Fibroblast of skin of right biceps (primary cell): ENCODE data around the gene GART.
"Not testable (repeated sequence)": the region's sequence is repeated elsewhere in the genome, so short reads cannot be mapped to it uniquely, and the experiment has no call there.

ENCODE experiments used
- DNase-seq: peaks from one replicate; pipeline ENCODE4 v3.0.0-alpha.2; 2013

GART gene

DNA sequence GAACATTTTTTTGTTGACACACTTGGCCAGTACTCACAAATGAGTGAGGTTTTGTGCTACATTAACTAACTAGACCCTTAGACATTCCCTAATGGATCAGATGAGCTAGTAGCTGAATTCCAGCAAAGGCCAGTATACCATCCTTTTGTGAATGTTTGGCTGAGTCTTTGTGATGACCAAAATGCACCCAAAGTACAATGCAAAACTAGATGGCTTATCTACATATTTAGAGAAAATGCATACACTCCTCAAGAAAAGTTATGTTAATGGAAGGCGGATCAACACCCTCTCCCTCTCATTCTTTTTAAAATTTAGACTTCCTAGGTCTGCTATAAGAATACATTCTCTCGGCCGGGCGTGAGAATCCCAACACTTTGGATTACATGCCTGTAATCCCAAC is 30.3 kb downstream of the GART start:
- no peak for DNase-seq

GRCh38 chr21:33510826-33511225 is 31.1 kb downstream of the GART start:
- no peak for DNase-seq

DNA sequence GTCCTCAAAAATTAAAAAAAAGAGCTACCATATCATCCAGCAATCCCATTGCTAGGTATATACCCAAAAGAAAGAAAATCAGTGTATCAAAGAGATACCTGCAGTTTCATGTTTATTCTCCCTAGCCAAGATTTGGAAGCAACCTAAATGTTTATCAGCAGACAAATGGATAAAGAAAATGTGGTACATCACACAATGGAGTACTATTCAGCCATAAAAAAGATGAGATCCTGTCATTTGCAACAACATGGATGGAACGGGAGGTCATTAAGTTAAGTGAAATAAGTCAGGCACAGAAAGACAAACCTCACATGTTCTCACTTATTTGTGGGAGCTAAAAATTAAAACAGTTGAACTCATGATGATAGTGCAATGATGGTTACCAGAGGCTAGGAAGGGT is 34.9 kb downstream of the GART start:
- not testable (repeated sequence) for DNase-seq

GRCh38 chr21:33505833-33506232 is 36.1 kb downstream of the GART start:
- DNase-seq = no peak

- DNase-seq = no peak
Observed at GRCh38 chr21:33496345-33496744, 45.6 kb downstream of the GART start.

DNA sequence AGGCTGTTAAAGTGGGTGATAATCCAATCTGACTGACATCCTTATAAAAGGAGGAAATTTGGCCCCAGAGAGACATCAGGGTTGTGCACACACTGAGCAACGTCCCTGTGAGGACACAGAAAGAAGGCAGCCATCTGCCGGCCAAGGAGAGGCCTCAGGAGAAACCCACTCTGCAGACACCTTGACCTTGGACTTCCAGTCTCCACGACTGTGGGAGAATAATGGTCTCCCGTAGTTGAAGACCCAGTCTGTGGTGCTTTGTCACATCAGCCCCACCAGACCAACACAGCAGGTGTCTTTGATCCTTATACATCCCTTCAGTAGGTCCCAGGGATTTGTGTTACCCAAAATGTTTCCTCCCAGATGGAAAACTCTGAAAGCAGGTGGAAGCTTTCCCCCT is 46.2 kb downstream of the GART start:
- DNase-seq = no peak

DNA sequence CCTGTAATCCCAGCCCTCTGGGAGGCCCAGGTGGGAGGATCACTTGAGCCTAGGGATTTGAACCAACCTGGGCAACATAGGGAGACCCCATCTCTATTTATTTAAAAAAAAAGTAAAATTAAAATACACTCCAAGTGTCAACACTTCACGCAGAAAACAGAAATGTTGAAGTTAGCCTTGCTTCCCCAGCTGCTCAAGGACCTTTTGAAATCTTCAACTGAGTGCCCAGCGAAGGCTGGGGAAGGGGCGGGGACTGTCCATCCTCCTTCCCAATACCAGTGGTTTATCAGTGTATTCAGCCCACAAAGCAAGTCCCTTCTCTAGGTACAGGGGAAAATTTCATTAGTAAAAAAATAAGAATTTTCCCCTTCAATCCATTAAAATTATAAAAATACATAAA is 48.2 kb downstream of the GART start:
- no peak for DNase-seq

GRCh38 chr21:33492571-33492970 is 49.3 kb downstream of the GART start:
- DNase-seq = peak; percentile 60

DNA sequence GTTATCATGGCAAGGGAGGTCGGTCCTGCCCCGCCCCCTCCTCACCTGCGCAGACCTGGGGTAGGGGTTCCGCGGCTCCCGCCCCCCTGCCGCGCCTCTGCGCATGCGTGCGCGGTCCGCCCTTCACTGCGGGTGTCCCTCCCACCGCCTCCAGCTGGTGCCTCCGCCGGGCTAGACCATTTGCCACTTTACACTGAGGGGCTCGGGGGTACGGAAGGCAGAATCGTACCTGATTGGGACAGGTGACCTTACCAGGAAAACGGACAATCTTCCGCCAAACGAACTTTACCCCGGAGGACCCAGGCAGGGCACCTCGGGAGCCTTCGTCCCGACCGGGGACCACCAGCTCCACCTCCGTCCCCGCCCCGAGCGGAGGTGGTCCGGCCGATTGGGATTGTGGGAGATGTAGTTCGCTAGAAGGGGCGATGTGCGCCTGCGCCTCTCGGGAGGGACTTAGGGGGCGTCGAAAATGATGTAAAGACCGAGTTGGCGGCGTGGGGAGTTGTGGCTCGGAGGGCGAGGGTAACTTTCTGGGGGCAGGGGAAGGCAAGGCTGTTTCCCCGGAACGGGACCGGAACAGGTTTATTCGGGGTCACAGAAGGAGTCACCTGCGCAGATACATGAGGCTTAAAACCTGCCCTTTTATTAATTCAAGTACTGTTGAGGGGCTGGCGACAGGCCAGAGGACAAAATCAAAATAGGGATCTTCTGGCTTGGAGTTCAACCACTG is 50.4 kb downstream of the GART start, which contains the start of gene DNAJC28:
DNAJC28 (minus strand) TSS at position 344 of the 730 bp plus-strand sequence. CDS start 2,323 bp downstream, outside the sequence.
- peak; percentile 93 for DNase-seq

DNA sequence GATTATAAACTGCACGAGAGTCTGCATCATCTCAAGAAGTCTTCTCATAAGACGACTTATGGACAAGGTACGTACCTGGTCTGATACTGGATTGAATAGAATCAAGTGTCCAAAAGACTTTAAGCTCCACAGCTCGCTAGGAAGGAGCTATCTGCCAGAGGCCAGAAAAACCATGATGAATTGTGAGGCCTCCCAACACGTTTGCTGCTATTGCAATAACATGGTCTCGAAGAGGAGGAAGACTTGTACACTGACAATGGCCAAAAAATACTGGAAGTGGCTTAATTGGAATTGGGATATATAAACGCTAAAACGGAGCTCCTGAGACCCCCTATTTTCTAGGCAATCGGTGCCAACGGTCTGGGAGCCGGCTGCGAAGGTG is 50.9 kb downstream of the GART start:
- DNase-seq = no peak

DNA sequence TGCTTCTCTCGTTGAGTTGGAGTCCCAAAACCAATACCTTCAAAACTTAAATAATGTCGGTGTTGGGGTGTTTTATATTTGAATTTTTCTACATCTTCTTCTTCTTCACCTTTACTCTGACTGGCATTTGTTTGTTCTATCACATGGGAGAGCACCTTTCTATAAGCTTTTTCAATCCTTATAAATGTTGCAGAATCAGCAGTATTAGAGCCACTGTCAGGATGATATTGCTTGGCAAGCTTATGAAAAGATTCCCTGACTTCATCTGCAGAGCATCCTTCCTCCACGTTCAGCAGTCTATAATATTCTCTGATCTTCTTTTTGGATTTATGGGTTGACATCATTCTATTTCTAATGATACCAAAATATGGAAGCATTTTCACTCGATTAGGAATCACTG is 53.0 kb downstream of the GART start:
- DNase-seq = no peak

GRCh38 chr21:33487996-33488395 is 53.9 kb downstream of the GART start:
- no peak for DNase-seq

DNA sequence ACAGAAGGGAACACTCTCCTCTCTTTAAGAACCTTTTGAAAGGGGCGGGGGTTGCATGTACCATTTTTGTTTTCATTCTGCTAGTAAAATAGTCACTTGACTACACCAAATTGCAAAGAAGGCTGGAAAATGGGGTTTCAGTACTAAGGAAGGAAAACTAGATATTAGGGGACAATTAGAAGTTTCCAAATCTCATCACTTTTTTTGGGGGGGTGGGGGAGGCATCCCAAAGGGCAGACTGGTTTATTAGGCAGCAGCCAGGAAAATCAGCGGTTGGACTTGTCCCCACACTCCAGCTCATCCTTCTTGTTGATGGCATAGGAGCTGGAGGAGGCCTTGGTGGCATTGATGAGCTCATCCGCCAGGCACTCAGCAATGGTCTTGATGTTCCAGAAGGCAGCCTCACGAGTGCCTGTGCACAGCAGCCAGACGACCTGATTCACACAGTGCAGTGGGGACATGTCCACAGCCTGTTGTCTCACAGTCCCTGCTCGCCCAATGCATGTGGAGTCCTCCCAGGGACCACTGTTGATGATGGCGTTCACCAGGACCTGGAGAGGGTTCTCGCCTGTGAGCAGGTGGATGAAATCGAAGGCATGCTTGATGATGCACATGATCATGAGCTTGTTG is 60.5 kb downstream of the GART start:
- DNase-seq = peak; percentile 4

GRCh38 chr21:33480481-33481103 is 61.3 kb downstream of the GART start:
- no peak for DNase-seq

DNA sequence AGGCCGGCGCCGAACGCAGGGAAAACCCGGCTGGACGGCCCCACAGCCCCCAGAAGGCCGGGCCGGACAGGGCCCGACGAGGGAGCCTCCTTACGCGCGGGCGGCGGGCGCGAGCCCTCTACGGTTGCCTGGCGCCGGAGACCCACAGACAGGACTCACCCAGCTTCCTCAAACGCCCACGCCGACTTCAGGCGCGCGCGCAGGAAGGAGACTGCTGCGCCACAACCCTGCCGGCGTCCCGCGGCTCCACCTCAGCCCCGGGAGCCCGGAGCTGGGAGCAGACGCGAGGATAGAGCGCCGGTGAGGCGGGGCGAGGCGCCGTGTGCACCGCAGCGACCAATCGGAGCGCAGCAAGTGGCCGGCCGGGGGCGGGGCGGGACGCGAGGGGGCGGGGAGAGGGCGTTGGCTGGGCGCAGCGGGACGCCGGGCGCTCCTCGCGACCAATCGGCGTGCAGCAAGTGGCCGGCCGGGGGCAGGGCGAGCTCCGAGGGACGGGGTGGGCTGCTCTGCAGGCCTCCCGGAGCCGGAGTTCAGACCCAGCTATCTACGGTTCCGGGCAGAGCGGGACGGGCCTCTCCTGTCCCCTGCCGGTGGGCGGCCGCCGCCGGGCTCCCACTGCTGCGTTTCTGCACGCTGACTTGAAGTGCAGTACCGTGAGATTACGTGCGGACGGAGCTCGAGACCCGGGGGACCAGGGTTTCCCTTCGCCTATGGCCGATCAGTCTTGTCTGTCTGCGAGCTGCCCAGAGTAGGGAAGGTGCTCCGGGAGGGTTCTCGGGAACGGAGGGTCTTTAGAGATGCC is 62.0 kb downstream of the GART start, which contains the start of gene TMEM50B:
TMEM50B (minus strand) TSS at position 296 of the 802 bp plus-strand sequence. CDS start 11,089 bp downstream, outside the sequence.
- peak; percentile 96 for DNase-seq

DNA sequence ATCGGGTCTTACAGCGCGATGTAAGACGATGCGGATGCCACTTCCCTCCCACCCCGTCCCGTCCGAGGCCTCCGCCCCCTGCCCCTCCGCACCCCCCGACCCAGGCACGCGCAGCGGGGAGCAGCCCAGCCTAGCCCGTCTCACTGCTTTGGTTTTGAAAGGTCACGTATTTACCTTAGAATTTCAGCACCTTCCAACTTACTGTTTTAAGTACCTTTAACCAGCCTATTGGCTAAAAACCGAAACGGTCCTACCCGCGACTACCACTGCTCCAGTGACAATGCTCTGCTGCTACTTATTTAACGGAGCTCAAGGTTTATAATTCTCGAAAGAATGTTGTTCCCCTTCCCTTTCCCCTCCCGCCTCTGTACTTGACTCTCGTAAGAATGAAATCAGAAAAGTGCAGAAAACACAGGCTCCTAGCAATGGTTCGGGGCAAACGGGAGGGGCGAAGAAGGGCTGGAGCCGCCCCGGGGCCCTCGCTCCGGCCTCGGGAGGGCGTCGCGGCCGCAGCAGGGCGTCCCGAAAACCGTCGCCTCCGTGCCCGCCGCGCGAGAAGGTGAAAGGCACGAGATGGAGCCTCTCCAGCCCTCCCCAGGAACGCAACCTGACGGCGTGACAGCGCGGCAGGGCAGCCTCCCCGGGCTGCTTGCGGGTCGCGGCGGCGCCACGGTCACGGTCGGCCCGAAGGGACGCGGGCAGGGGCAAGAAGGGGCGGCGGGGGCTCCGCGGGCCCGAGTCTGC is 62.8 kb downstream of the GART start:
- DNase-seq = peak; percentile 30

DNA sequence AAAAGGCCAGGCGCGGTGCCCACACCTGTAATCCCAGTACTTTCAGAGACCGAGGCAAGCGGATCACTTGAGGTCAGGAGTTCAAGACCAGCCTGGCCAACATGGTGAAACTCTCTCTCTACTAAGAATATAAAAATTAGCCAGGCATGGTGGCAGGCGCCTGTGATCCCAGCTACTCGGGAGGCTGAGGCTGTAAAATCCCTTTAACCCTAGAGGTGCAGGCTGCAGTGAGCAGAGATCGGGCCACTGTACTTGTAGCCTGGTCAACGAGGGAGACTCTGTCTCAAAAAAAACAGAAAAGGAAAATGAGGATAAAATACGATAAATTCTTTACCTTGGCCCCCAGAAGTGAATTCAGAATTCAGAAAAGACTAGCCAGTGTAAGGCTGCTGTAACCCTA is 63.7 kb downstream of the GART start:
- no peak for DNase-seq

GRCh38 chr21:33477066-33477465 is 64.9 kb downstream of the GART start:
- no peak for DNase-seq

DNA sequence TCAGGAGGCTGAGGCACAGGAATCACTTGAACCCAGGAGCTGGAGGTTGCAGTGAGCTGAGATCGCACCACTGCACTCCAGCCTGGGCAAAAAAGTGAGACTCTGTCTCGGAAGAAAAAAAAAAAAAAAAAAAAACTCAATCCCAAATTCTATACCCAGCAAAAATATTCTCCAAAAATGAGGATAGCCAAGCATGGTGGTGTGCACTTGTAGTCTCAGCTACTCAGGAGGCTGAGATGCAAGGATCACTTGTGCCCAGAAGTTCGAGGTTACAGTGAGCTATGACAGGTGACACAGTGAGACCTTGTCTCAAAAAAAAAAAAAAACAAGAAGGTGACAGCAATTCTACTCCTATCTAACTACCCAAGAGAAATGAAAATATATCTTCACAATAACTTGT is 68.6 kb downstream of the GART start:
- no peak for DNase-seq

DNA sequence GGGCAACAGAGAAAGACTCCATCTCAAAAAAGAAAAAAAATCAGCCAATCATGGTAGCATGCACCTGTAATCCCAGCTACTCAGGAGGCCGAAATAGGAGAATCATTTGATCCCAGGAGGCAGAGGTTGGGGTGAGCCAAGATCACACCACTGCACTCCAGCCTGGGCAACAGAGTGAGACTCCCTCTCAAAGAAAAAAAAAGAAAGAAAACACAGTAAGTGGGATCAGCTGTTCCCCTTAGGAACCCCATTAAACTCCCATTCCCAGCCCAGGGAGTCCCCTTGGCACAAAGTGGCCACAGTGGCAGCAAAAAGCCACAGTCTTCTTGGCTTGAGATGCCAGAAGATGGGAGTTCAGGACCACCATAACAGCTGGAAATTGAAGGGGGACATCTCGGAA is 71.2 kb downstream of the GART start:
- no peak for DNase-seq

DNA sequence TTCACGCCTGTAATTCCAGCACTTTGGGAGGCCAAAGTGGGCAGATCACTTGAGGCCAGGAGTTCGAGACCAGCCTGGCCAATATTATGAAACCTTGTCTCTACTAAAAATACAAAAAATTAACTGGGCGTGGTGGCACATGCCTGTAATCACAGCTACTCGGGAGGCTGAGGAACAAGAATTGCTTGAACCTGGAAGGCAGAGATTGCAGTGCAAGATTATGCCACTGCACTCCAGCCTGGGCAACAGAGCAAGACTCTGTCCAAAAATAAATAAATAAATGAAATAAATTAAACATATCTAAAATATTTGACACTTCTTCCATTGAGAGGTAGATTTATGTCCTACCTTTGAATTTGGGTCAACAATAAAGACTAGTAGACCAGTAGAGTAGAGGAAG is 72.7 kb downstream of the GART start:
- DNase-seq = not testable (repeated sequence)

DNA sequence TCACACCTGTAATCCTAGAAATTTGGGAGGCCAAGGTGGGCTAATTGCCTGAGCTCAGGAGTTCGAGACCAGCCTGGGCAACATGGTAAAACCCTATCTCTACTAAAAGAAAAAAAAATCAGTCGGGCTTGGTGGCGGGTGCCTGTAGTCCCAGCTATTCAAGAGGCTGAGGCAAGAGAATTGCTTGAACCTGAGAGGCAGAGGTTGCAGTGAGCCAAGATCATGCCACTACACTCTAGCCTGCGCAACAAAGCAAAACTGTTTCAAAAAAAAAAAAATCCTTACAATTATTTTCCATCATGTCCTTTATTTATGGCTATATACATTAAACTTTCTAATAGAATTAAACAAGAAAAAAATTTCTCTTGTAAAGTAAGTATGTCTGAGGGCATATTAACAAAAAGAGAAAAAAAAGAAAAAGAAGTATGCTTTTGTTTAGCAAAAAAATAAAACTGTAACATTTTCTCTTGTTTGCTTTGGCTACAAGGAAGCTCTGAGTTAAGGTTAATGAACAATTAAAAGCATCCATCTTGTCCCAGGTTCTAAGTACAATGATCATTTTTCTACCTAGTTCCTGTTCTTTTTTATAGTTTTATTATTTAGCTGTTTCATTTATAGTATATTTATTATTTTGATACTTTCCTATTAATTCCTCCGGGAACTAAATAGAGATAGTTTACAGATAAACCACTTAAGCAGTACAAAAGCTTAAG is 80.2 kb downstream of the GART start:
- DNase-seq = no peak
